ENCODE measurements around the gene NR5A1.

- no peak for TF ChIP-seq YY1 (IDR thresholded peaks at IDR 0.05; ENCODE audit: insufficient read depth, insufficient read length)
- TF ChIP-seq SUZ12 (IDR thresholded peaks at IDR 0.05; ENCODE audit: extremely low read depth, insufficient read depth, insufficient read length), result no peak
- no peak for TF ChIP-seq ZNF274 (IDR thresholded peaks at IDR 0.05; ENCODE audit: low read depth, low read length)
Measured at GRCh38 chr9:124492818-124493217, 14.4 kb downstream of the NR5A1 start.

Data from NT2/D1 (cell line).